Gastrocnemius medialis (tissue), 4 donors: Measurements from ENCODE around the gene UTP11.

Experiments used
- POLR2A ChIP-seq, 2 donors: fragments of 450-650 bp; IDR thresholded peaks; one replicate each; pipeline ENCODE4 v1.6.1; 2017; ENCODE audit warnings: antibody characterized with exemption in 2 of 2, mild to moderate bottlenecking in 2 of 2, moderate library complexity in 2 of 2
- TF ChIP-seq, protein P1 (sequence below), 5 experiments: fragments of 450-650 bp in 3 of 5; fragments of 200-600 bp in 2 of 5; sonication (generic) in 2 of 5; IDR thresholded peaks in 4 of 5; conservative IDR thresholded peaks in 1 of 5; 1 replicate in 4 of 5; 2 replicates in 1 of 5; pipeline ENCODE4 v1.5.1; 2016 to 2019; ENCODE audit warnings: antibody characterized with exemption in 5 of 5, mild to moderate bottlenecking in 3 of 5, moderate library complexity in 3 of 5

DNA sequence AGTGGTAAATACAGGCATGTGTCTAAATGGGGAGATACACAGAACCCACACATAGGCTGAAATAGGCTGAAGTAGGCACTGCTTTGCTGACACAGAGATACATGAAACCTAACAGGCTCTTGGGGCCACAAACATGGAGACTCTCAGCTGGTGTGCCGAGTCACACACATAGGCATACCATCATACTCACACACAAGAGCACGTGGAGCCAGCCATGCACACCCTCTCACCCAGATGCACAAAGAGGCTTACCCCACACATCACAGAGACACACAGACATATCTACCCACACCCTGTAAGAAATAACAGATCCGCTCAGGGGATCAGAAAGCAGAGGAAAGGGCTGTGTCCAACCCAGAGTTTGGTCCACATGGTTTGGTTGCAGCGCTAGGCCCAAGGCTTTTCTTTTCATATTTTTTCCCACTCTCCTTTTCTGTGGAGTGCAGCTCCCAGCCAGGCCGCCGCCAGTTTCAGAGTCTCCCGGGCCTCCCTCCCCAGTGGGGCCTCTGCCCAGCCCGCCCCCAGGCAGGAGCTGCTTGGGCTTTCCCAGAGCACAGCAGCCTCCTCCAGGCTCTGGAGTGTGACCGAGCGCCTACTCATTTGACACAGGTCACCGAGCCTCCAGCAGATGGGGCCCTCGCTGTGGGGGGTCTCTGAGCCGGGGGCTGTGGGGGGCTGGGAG lies 38.0 kb downstream of the UTP11 start:
- no peak for TF ChIP-seq POLR2A (IDR thresholded peaks at IDR 0.05)
- TF ChIP-seq, protein P1, sequence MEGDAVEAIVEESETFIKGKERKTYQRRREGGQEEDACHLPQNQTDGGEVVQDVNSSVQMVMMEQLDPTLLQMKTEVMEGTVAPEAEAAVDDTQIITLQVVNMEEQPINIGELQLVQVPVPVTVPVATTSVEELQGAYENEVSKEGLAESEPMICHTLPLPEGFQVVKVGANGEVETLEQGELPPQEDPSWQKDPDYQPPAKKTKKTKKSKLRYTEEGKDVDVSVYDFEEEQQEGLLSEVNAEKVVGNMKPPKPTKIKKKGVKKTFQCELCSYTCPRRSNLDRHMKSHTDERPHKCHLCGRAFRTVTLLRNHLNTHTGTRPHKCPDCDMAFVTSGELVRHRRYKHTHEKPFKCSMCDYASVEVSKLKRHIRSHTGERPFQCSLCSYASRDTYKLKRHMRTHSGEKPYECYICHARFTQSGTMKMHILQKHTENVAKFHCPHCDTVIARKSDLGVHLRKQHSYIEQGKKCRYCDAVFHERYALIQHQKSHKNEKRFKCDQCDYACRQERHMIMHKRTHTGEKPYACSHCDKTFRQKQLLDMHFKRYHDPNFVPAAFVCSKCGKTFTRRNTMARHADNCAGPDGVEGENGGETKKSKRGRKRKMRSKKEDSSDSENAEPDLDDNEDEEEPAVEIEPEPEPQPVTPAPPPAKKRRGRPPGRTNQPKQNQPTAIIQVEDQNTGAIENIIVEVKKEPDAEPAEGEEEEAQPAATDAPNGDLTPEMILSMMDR (IDR thresholded peaks at IDR 0.05 in 4 of 5, conservative IDR thresholded peaks at IDR 0.05 in 1 of 5): no peak
